ENCODE data around the gene CABCOCO1. TPM values are rescaled to one million over a fixed set of nuclear protein-coding genes. Genes with fewer than 3 reads are reported as not detected.

Gene CABCOCO1
- total RNA-seq, 2 donors from 2014 or later, result not detected

- ATAC-seq (peak; percentile 99), DNase-seq (peak; percentile 84 to 88)
- intact Hi-C loops (cut with DNase I, micrococcal nuclease), result loop anchor here in 1 of 2 donors (10.0 kb wide), 1 partner anchor 84 kb away; no protein-coding TSS in a partner anchor
Measured at GRCh38 chr10:61750943-61751471, 88.3 kb downstream of the CABCOCO1 start.

DNA sequence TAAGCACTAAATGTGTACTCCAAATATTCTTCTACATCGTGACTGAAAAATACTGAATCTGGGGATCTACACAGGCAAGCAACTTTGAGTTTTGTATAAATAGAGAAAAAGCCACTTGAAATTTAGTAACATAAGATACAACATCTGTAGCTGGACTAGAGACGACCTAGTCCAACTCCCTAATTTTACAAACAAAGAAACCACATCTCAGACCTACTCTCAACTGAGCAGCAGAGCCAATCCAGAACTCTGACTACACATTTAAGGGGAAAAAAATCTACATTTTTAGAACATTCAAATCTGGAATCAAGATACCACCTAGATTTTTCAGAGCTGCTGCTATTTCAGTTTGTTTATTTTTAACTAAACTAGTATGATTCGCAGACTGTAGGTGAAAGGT, 88.9 kb downstream of the CABCOCO1 start:
- DNase-seq (no peak), ATAC-seq (peak; percentile 3)
- intact Hi-C loops (cut with DNase I, micrococcal nuclease), result loop anchor here in 1 of 2 donors (10.0 kb wide), 1 partner anchor 83 kb away; no protein-coding TSS in a partner anchor

- DNase-seq, result no peak
- ATAC-seq, result peak; percentile 64
- intact Hi-C loops (cut with DNase I, micrococcal nuclease), result loop anchor here in 1 of 2 donors (10.0 kb wide), 1 partner anchor 82 kb away; no protein-coding TSS in a partner anchor
Measured at GRCh38 chr10:61752111-61753011, 89.6 kb downstream of the CABCOCO1 start.

GRCh38 chr10:61753453-61753852, 90.7 kb downstream of the CABCOCO1 start:
- no peak for DNase-seq
- intact Hi-C loops (cut with DNase I, micrococcal nuclease), result loop anchor here in 1 of 2 donors (10.0 kb wide), 1 partner anchor 81 kb away; no protein-coding TSS in a partner anchor
- ATAC-seq, result no peak

- intact Hi-C loops (cut with DNase I, micrococcal nuclease), result loop anchor here in 1 of 2 donors (10.0 kb wide), 1 partner anchor 80 kb away; no protein-coding TSS in a partner anchor
- DNase-seq (no peak), ATAC-seq (no peak)
Measured at GRCh38 chr10:61754587-61755550, 92.1 kb downstream of the CABCOCO1 start.

DNA sequence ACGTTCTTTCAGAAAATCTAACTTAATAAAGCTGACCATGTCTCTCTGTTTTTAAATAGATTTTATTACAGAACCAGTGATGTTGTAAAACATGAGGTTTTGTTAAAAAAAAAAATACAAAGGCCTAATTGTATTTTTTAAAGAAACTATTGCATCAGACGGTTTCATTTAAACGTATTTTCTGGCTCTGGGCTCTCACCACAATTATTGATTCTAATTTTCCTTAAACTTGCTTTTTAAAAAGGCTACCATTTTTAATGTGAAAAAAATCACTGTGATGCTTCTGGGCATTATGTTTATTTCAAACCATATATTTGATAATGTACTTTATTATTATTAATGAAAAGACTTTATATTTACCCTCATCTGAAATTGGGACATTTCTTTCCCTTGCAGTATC, 94.3 kb downstream of the CABCOCO1 start:
- intact Hi-C loops (cut with DNase I, micrococcal nuclease), result loop anchor here in 1 of 2 donors (10.0 kb wide), 1 partner anchor 78 kb away; no protein-coding TSS in a partner anchor
- no peak for ATAC-seq
- DNase-seq, result no peak

DNA sequence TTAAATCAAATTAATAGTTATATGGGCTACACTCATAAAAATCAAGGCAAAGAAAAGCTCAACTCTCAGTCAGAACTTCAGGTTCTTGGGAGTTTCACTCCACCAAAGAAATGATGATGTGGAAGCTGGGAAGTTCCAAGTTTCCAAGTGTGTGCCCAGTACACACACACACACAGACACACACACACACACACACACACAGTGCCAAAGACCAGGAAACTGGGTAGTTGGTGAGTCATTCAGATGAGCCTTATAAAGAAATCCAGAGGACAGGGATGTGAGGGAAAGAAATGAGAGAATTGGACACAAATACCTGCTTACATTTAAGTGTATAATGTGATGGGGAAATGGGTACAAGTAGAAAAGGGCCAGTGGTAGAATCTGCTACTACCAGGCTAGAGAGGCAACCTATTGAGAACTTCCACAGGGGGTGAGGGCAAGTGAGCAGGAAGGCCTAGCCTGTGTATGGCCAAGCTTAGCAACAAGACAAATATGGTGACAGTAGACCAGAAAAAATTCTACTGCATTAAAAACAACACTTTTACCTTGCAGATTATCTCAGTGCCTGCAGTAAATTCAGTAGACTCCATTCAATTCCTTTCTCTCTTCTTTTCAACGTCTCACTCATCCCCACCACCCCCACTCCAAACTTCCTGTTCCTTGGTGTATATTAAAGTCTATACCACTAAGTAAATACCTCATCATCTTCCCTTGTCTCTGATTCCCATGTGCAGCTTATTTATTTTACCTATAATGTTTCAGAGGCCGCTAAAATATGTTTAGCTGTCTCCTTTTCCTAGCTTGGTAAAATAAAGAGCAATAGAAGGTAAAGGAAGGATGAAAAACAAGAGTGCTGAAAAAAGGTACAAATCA, 95.0 kb downstream of the CABCOCO1 start:
- intact Hi-C loops (cut with DNase I, micrococcal nuclease), result loop anchor here in 1 of 2 donors (10.0 kb wide), 1 partner anchor 77 kb away; no protein-coding TSS in a partner anchor
- ATAC-seq (peak; percentile 76), DNase-seq (peak; percentile 20 to 69)

GRCh38 chr10:61758433-61758832, 95.7 kb downstream of the CABCOCO1 start:
- no peak for DNase-seq
- no peak for ATAC-seq
- intact Hi-C loops (cut with DNase I, micrococcal nuclease), result loop anchor here in 1 of 2 donors (10.0 kb wide), 1 partner anchor 76 kb away; no protein-coding TSS in a partner anchor

- ATAC-seq (no peak), DNase-seq (no peak)
- intact Hi-C loops (cut with DNase I, micrococcal nuclease), result loop anchor here in 1 of 2 donors (10.0 kb wide), 1 partner anchor 75 kb away; no protein-coding TSS in a partner anchor
Measured at GRCh38 chr10:61759751-61760150, 97.0 kb downstream of the CABCOCO1 start.

DNA sequence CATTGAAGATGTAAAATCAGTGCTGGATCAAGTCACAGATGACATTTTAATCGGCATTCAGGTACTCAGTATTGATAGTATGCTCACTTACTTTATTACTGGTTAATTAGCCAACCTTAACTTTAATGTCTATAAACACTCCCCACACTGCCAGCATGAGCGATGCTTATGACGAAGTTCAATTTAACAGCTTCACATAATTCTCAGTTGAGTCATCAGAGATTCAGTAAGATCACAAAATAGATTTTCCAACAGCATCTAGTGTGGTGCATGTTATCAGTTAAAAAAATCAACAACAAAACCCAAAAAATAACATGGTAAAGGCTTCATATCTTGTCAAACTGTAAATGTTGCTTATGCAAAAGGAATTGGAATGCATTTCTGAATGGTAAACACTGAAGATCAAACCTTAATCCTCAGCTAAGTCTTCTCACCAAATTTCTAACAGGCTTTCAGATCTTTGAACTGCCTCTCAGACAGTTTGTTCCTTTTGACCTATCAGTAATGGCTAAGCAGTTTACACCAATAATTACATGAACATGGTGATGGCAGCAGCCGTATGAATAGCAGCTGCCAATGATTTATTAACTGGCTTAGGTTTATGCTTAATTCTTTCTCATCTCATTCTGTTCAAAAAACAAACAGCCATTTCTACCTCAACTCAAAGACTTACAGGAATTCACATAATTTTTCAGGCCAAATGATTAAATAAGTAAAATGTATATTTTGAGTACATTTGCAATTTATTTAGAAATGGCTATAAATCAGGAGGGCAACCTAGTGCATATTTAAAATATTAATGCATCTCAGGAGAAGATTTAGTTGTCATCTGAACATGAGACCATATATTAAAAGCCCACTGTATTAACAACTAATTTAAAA, 98.5 kb downstream of the CABCOCO1 start:
- DNase-seq (peak in 1 of 2 donors; percentile 31), ATAC-seq (peak; percentile 64)
- intact Hi-C loops (cut with DNase I, micrococcal nuclease), result no loop called here

GRCh38 chr10:61761825-61762217, 99.1 kb downstream of the CABCOCO1 start:
- DNase-seq (no peak), ATAC-seq (peak; percentile 85)
- intact Hi-C loops (cut with DNase I, micrococcal nuclease), result no loop called here

DNA sequence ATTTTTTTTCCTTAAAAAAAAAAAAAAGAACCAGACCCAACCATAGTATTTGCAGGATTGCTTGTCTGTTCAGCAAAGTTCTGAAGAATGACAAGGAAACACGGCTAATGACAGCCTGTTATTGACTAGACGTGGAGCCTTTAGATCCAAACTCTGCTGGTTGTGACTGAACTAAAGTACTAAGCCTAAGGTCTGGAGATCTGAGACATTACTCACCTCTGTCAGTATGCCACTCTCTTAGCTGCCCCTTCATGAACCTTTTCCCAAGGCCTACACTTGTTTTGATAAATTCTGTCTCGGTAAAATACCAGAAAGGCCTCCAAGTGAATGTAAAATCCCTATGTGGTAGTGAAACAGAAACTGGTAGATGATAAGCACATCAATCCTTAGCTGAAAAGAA, 101.0 kb downstream of the CABCOCO1 start:
- intact Hi-C loops (cut with DNase I, micrococcal nuclease), result no loop called here
- ATAC-seq (no peak), DNase-seq (no peak)

DNA sequence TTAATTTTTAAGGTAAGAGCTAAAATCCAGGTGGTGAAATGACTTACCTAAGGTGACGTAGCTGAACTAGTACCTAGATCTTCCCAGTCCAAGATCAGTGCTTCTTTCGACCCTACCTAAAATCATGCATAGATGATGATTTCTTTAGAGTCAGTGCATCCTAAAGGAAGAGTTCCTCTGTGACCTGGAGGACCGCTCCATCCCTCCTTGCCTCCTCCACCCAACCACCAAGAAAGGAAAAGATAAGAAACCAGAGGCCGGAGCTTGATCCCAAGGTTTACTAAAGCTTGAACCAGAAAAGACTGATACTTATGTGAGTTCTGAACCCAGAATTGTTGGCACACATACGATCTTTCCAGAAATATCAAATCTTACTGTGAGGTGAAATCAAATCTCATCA, 101.8 kb downstream of the CABCOCO1 start:
- DNase-seq (no peak), ATAC-seq (no peak)
- intact Hi-C loops (cut with DNase I, micrococcal nuclease), result no loop called here

- intact Hi-C loops (cut with DNase I, micrococcal nuclease), result no loop called here
- DNase-seq (no peak), ATAC-seq (no peak)
Measured at GRCh38 chr10:61765176-61766087, 102.7 kb downstream of the CABCOCO1 start.

- DNase-seq (no peak), ATAC-seq (no peak)
- intact Hi-C loops (cut with DNase I, micrococcal nuclease), result no loop called here
Measured at GRCh38 chr10:61766927-61767326, 104.2 kb downstream of the CABCOCO1 start.

- no peak for ATAC-seq
- DNase-seq, result no peak
- intact Hi-C loops (cut with DNase I, micrococcal nuclease), result no loop called here
Measured at GRCh38 chr10:61774031-61774430, 111.3 kb downstream of the CABCOCO1 start.

Measured in left colon (tissue), 2 donors.